Measurements from ENCODE around the gene MYBPC3.

MYBPC3 gene

DNA sequence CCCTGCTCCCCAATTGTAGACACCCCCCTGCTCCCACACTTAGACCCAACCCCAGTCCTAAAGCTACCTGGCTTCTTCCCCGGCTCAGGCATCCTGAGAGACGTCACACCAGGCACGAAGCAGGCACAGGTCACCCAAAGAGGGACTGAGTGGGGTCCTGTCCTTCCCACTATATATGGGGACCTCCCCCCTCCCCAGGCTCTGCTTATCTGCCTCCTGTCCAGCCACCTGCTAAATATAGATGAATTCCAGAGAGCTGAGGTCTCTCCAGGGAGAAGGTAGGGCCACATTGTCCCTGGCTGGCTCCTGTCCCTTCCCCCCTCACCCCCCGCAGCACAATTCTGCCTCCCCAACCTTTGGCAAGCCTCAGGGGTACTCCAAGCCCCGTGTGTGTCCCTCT lies at the start of gene MYBPC3:
MYBPC3 (minus strand) TSS at position 147 of the 400 bp plus-strand sequence; CDS start at position 92, 55 bp downstream.
- H3K4me1 ChIP-seq (ENCODE audit: control insufficient read depth, insufficient read depth, low read length), result peaks cover 6% of the 10 kb centered on the region
- H3K4me3 ChIP-seq (ENCODE audit: low read depth, low read length), result no peak within 1 kb of the TSS
- H3K9ac ChIP-seq (ENCODE audit: low read depth, low read length), result no peak within 1 kb of the TSS
- no peaks in the 10 kb centered on the region for H3K9me3 ChIP-seq (ENCODE audit: control insufficient read depth, insufficient read depth, low read length)
- H3K27me3 ChIP-seq (ENCODE audit: control insufficient read depth, insufficient read depth, low read length), result no peaks in the 10 kb centered on the region
- no peaks in the 10 kb centered on the region for H3K36me3 ChIP-seq (ENCODE audit: control insufficient read depth, insufficient read depth, low read length)

- Histone ChIP-seq H3K9me3 (ENCODE audit: control insufficient read depth, insufficient read depth, low read length) (no peaks in the 10 kb centered on the region), H3K9ac (ENCODE audit: low read depth, low read length) (no peak overlapping the region), H3K27me3 (ENCODE audit: control insufficient read depth, insufficient read depth, low read length) (no peaks in the 10 kb centered on the region), H3K36me3 (ENCODE audit: control insufficient read depth, insufficient read depth, low read length) (no peaks in the 10 kb centered on the region), H3K4me1 (ENCODE audit: control insufficient read depth, insufficient read depth, low read length) (peaks cover 19% of the 10 kb centered on the region), H3K4me3 (ENCODE audit: low read depth, low read length) (peak overlapping the region; percentile 74)
Measured at GRCh38 chr11:47400768-47401279, 48.3 kb upstream of the MYBPC3 start.

- peaks cover 19% of the 10 kb centered on the region for H3K4me1 ChIP-seq (ENCODE audit: control insufficient read depth, insufficient read depth, low read length)
- no peaks in the 10 kb centered on the region for H3K9me3 ChIP-seq (ENCODE audit: control insufficient read depth, insufficient read depth, low read length)
- H3K4me3 ChIP-seq (ENCODE audit: low read depth, low read length), result peak overlapping the region; percentile 74
- no peaks in the 10 kb centered on the region for H3K36me3 ChIP-seq (ENCODE audit: control insufficient read depth, insufficient read depth, low read length)
- no peak overlapping the region for H3K9ac ChIP-seq (ENCODE audit: low read depth, low read length)
- no peaks in the 10 kb centered on the region for H3K27me3 ChIP-seq (ENCODE audit: control insufficient read depth, insufficient read depth, low read length)
Measured at GRCh38 chr11:47399860-47400767, 47.6 kb upstream of the MYBPC3 start.

DNA sequence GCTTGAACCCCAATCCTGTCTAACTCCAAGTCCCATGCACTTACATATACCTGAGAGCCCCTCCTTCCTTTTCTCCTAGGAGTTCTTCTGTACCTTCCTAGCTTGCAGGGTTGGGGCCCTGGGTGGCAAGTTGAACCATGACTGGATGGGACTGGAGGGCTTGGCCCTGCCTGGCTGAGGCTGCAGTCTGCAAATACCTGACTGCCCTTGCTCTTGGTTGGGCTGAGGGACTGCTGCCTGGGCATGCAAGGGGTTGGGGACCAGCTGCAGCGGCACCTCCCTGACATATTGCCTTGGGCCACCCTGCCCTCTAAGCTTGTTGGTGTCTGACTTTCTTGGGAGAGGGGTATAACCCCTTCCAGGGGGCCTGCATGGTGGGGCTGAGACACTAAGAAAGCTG lies 46.0 kb upstream of the MYBPC3 start:
- H3K27me3 ChIP-seq (ENCODE audit: control insufficient read depth, insufficient read depth, low read length), result no peaks in the 10 kb centered on the region
- no peaks in the 10 kb centered on the region for H3K36me3 ChIP-seq (ENCODE audit: control insufficient read depth, insufficient read depth, low read length)
- H3K4me3 ChIP-seq (ENCODE audit: low read depth, low read length), result no peak overlapping the region
- peaks cover 19% of the 10 kb centered on the region for H3K4me1 ChIP-seq (ENCODE audit: control insufficient read depth, insufficient read depth, low read length)
- no peaks in the 10 kb centered on the region for H3K9me3 ChIP-seq (ENCODE audit: control insufficient read depth, insufficient read depth, low read length)
- no peak overlapping the region for H3K9ac ChIP-seq (ENCODE audit: low read depth, low read length)

- Histone ChIP-seq H3K36me3 (ENCODE audit: control insufficient read depth, insufficient read depth, low read length) (no peaks in the 10 kb centered on the region), H3K9me3 (ENCODE audit: control insufficient read depth, insufficient read depth, low read length) (no peaks in the 10 kb centered on the region), H3K4me1 (ENCODE audit: control insufficient read depth, insufficient read depth, low read length) (peaks cover 19% of the 10 kb centered on the region), H3K9ac (ENCODE audit: low read depth, low read length) (no peak overlapping the region), H3K27me3 (ENCODE audit: control insufficient read depth, insufficient read depth, low read length) (no peaks in the 10 kb centered on the region), H3K4me3 (ENCODE audit: low read depth, low read length) (no peak overlapping the region)
Measured at GRCh38 chr11:47398011-47398410, 45.5 kb upstream of the MYBPC3 start.

DNA sequence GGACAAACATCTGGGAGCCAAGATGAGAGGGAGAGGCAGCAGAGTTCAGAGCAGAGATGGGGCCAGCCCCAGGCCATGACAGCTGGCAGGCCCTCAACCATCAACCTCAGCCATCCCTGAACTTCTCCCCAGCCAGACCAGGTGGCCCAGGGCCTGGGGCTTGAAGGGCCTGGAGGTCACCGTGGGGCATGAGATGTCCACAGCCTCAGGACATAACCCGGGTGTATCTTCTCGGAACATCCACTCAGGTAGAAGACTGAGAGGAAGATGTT lies 43.5 kb upstream of the MYBPC3 start:
- no peaks in the 10 kb centered on the region for H3K9me3 ChIP-seq (ENCODE audit: control insufficient read depth, insufficient read depth, low read length)
- H3K4me1 ChIP-seq (ENCODE audit: control insufficient read depth, insufficient read depth, low read length), result peaks cover 12% of the 10 kb centered on the region
- no peaks in the 10 kb centered on the region for H3K36me3 ChIP-seq (ENCODE audit: control insufficient read depth, insufficient read depth, low read length)
- H3K27me3 ChIP-seq (ENCODE audit: control insufficient read depth, insufficient read depth, low read length), result no peaks in the 10 kb centered on the region
- H3K4me3 ChIP-seq (ENCODE audit: low read depth, low read length), result no peak overlapping the region
- no peak overlapping the region for H3K9ac ChIP-seq (ENCODE audit: low read depth, low read length)

DNA sequence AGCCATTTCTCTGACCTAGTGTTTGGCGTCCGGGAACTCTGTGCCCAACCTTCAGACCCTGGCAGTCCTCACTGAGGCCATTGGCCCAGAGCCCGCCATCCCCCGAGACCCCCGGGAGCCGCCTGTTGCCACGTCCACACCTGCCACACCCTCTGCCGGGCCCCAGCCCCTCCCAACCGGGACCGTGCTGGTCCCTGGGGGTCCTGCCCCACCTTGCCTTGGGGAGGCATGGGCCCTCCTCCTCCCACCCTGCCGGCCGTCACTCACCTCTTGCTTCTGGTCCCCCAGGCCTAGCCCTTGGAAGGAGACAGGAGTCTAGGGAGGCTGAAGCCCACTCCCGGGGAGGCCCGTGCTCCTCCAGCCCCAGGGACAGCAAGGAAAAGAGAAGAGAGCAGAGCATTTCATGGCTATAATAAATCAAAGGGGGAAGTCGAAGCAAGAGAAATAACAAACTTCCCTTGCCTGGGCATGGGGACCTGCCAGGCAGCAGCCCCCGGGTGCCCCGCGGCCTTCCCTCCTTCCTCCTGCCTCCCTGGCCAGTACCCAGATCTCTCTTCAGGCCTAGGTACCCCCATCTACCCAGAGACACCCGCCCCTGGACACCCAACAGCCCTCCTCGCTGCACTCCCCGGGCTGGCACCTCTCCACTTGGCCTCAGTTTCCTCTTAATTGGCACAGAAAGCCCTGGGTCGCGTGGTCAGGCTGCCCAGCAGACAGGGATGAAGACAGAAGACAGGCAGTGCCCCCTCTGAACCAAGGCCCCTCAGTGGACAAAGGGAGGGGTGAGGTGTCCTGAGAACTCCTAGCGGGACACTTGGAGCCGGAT lies 42.9 kb upstream of the MYBPC3 start:
- Histone ChIP-seq H3K4me1 (ENCODE audit: control insufficient read depth, insufficient read depth, low read length) (peaks cover 8% of the 10 kb centered on the region), H3K9ac (ENCODE audit: low read depth, low read length) (no peak overlapping the region), H3K27me3 (ENCODE audit: control insufficient read depth, insufficient read depth, low read length) (no peaks in the 10 kb centered on the region), H3K9me3 (ENCODE audit: control insufficient read depth, insufficient read depth, low read length) (no peaks in the 10 kb centered on the region), H3K4me3 (ENCODE audit: low read depth, low read length) (no peak overlapping the region), H3K36me3 (ENCODE audit: control insufficient read depth, insufficient read depth, low read length) (no peaks in the 10 kb centered on the region)

DNA sequence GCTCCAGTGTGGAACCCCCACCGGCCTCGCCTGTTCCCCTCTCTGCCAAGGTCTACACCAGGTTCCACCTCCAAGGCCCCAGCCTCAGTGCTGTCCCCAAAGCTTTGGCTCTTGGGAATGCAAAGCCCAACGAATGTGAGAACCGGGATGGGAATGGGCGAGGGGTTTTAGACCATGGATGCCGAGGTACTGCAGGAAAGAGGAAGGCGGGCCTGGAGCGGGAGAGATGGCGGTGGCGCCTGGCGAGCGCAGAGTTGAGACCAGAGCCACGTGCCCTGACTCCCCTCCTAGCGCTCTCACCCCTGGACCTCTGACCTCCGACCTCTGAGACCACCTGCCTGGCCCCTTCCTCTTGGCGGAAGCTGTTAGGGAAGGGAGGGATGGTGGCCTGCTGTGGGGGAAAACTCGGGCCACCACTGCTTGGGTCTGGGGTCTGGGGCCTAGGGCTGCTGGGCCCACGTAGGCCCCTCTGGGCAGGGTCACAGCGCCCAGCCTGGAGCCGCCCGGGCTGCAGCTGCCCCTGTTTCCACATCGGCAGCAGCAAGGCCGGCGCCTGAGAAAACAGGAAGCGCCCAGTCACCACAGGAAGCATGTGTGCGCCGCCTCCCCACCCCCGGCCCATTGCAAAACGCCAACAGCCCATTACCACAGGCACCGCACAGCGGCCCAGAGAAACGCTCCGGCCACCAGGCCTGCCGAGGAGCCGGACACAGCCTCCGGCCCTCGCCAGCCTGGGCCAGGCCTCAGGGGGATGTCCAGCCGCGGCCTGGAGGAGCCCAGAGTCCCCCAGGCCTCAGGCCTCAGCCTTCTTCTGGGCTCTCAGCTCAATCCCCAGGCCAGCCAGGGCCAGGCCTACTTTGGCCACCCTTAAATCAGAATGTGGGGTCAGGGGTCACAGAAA lies 42.1 kb upstream of the MYBPC3 start:
- Histone ChIP-seq H3K36me3 (ENCODE audit: control insufficient read depth, insufficient read depth, low read length) (no peaks in the 10 kb centered on the region), H3K27me3 (ENCODE audit: control insufficient read depth, insufficient read depth, low read length) (no peaks in the 10 kb centered on the region), H3K9me3 (ENCODE audit: control insufficient read depth, insufficient read depth, low read length) (no peaks in the 10 kb centered on the region), H3K4me1 (ENCODE audit: control insufficient read depth, insufficient read depth, low read length) (peaks cover 8% of the 10 kb centered on the region), H3K4me3 (ENCODE audit: low read depth, low read length) (no peak overlapping the region), H3K9ac (ENCODE audit: low read depth, low read length) (no peak overlapping the region)

DNA sequence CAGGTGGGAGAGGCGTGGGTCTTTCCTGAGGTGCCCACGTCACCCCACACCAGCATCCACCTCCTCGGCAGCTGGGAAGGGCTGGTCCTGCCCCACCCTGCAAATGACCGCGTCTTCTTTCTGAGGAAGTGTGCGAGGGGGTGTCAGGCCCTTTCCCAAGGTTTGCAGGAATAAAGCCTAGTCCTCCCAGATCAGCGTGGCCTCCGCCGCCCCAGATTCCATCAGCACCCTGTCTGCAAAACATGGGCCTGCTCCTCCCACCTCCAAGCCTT lies 41.5 kb upstream of the MYBPC3 start:
- H3K4me3 ChIP-seq (ENCODE audit: low read depth, low read length), result no peak overlapping the region
- H3K9ac ChIP-seq (ENCODE audit: low read depth, low read length), result no peak overlapping the region
- no peaks in the 10 kb centered on the region for H3K36me3 ChIP-seq (ENCODE audit: control insufficient read depth, insufficient read depth, low read length)
- H3K9me3 ChIP-seq (ENCODE audit: control insufficient read depth, insufficient read depth, low read length), result no peaks in the 10 kb centered on the region
- no peaks in the 10 kb centered on the region for H3K27me3 ChIP-seq (ENCODE audit: control insufficient read depth, insufficient read depth, low read length)
- H3K4me1 ChIP-seq (ENCODE audit: control insufficient read depth, insufficient read depth, low read length), result peaks cover 8% of the 10 kb centered on the region

DNA sequence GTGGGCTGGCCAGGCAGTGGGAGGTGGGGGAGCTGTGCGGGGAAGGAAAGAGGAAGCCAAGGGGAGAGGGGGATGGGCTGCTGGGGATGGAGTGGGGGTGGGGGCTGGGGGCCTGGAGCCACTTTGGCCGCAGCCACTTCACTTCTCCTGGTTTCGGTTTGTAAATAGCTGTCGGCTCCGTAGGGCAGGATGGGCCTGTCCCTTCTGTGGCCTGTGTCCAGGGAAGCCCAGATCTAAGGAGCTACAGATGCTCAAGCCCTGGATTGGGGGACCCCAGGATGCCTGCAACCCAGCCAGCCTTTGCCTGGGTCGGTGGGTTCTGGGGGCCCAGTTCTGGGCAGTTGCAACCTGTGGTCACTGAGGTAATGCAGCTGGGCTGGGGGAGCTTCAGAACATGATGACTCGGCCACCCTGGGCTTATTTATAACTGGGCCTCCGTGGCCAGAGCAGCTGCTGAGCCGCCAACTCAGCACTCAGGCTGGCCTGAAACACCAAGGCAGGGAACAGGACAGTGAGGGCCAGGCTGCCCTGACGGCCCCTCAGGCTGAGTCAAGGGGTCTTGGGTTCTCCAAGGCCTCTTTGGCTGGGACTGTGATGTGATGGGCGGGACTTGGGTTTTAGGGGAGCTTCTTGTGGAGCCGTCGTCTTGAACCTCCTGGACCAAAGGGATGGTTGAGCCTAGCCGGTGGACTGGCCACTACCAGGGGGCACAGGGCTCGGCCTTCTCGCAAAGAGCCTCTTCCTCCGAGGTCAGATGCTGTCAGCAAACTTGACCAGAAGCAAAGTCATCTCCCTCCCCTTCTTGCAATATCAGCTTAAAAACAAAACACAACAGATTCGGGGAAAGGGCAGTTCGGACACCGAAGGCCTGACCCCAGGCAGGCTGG lies 40.9 kb upstream of the MYBPC3 start:
- Histone ChIP-seq H3K36me3 (ENCODE audit: control insufficient read depth, insufficient read depth, low read length) (no peaks in the 10 kb centered on the region), H3K27me3 (ENCODE audit: control insufficient read depth, insufficient read depth, low read length) (no peaks in the 10 kb centered on the region), H3K9me3 (ENCODE audit: control insufficient read depth, insufficient read depth, low read length) (no peaks in the 10 kb centered on the region), H3K4me1 (ENCODE audit: control insufficient read depth, insufficient read depth, low read length) (peaks cover 7% of the 10 kb centered on the region), H3K9ac (ENCODE audit: low read depth, low read length) (no peak overlapping the region), H3K4me3 (ENCODE audit: low read depth, low read length) (no peak overlapping the region)
